Activated CD4-positive, alpha-beta T cell treated with anti-CD3 and anti-CD28 coated beads, Interleukin-2, amount 10 ng/mL, durations not matched to agents 24 days and 14 days (primary cell): ENCODE measurements around the gene C20orf204. TPM values are rescaled to one million over a fixed set of nuclear protein-coding genes. Genes with fewer than 3 reads are reported as not detected.
A peak's percentile ranks its signal among the peaks of the same experiment; 100 is the strongest.

Experiments used
- DNase-seq: peaks from one replicate; pipeline ENCODE4 v3.0.0; 2022
- H3K27ac Mint-ChIP-seq: one replicate; pipeline ENCODE4 v1.8.0; 2022; ENCODE audit warnings: mild to moderate bottlenecking, mixed read lengths
- H3K27me3 Mint-ChIP-seq: one replicate; pipeline ENCODE4 v1.8.0; 2022; ENCODE audit warnings: mixed read lengths
- H3K36me3 Mint-ChIP-seq: one replicate; pipeline ENCODE4 v1.8.0; 2022; ENCODE audit warnings: low read depth, mild to moderate bottlenecking, mixed read lengths
- H3K4me1 Mint-ChIP-seq: one replicate; pipeline ENCODE4 v1.8.0; 2021; ENCODE audit warnings: mixed read lengths
- H3K4me3 Mint-ChIP-seq: one replicate; pipeline ENCODE4 v1.8.0; 2022; ENCODE audit warnings: mild to moderate bottlenecking, moderate library complexity, mixed read lengths
- H3K9me3 Mint-ChIP-seq: one replicate; pipeline ENCODE4 v1.8.0; 2021; ENCODE audit warnings: mixed read lengths
- intact Hi-C: fragments of 100-400 bp; cut with micrococcal nuclease; formaldehyde crosslinking; loops from one replicate; pipeline ENCODE4 v1.15.1; 2023
- total RNA-seq: library from RNA; stranded (reverse); gene quantifications from 2 replicates; pipeline ENCODE4 v1.2.3, GENCODE V29; 2022

The C20orf204 gene
- total RNA-seq, 1 donor from 2014 or later, result 6.8 TPM

DNA sequence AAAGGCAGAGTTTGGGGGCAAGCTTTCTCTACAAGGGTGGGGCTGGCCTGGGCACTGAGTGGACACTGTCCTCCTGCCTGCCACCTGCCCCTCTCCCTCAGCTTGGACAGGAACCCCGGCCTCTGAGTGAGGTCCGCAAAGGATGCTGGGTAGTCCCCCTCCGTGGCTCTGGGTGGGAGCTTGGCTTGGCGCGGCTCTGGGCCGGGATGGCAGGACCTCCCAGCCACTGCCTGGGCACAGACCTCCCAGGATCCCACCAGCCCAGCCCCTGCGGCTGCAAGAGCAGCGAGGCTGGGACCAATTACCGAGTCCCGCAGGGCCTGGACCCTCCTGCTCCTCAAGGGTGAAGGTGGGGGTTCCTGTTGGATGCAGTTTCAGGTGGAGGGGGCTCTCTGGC is 16.3 kb downstream of the C20orf204 start:
- DNase-seq, result no peak
- H3K36me3 Mint-ChIP-seq, result no peaks in the 10 kb centered on the region
- H3K4me1 Mint-ChIP-seq, result peaks cover 15% of the 10 kb centered on the region
- H3K4me3 Mint-ChIP-seq, result no peak overlapping the region
- intact Hi-C loops, result no loop called here
- H3K27ac Mint-ChIP-seq, result no peak overlapping the region
- no peaks in the 10 kb centered on the region for H3K9me3 Mint-ChIP-seq
- H3K27me3 Mint-ChIP-seq, result peaks cover 15% of the 10 kb centered on the region

DNA sequence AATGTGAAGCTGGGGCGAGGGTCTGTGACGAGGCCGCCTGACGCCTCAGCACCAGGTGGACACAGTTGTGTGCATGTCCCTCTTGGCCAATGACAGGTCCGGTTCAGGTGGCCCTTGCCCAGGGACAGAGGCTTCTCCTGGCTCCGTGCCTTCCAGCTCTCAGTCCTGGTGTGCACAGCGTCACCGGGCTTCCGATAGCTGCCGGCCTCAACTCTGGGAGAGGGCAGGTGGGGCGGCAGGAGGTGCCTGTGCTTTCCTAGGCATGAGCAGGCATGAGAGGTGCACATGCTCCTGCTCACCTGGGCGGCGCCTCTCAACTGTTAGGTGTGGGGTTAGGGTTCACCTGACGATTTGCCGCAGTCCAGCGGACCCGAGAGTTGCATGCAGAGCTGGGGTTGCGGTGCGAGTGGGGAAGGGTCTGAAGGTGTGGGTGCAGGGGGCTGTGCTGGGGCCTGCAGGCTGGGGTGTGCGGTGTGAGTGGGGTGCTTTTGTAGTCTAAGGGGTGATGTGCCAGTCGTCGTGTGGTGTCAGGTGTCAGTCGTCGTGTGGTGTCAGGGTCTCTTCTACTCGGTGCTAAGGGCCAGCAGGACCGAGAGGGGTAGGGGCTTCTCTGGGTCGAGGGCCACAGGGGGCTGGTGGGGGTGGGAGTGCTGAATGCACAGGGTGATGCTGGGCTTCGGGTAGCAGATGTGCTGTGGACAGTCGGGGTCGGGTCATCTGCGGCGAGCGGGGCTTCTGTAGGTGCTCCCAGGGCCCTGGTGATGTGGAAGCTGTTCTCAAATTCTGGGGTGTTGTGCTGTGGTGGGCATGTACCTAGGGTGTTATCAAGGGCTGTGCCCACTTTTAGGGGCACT is 17.2 kb downstream of the C20orf204 start:
- peaks cover 10% of the 10 kb centered on the region for H3K27me3 Mint-ChIP-seq
- intact Hi-C loops, result no loop called here
- H3K4me1 Mint-ChIP-seq, result peaks cover 21% of the 10 kb centered on the region
- peak overlapping the region; percentile 9 for H3K27ac Mint-ChIP-seq
- H3K4me3 Mint-ChIP-seq, result no peak overlapping the region
- no peak for DNase-seq
- no peaks in the 10 kb centered on the region for H3K9me3 Mint-ChIP-seq
- no peaks in the 10 kb centered on the region for H3K36me3 Mint-ChIP-seq

DNA sequence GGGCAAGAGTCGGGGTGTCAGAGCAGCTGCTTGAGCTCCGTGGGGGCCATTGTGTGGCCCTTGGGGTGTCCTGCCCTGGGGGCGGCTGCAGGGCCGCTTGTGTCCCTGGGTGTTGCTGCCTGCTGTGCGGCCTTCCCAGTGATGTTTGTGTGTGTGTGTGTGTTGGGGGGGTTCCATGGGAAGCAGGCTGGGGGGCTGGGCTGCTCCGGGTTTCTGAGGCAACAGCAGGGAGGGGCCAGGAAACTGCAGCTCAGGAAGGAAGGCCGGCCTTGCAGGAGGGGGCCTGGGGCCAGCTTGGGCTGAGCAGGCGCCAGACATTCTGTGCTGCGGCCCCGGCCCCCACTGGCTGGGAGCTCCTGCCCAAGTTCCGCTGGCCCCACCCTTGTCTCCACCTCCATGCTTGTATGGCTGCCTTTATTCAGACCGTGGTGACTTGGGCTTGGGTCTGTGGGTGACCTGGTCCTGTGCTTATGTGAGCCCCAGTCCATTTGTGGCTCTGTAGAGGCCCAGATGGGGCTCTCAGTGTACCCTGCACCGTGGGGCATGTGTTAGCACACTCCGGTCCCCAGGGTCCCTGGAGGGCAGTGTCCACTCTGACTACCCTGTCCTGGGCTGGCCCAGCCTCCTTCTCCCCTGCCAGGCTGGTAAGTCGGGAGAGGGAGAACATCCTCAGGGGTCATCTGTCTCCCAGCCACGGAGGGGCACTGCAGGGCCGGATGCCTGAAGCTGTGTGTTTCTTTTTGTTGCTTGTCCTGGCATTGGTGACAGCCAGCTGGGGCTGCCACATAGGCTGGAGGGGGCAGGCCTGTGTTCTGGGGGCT is 18.1 kb downstream of the C20orf204 start:
- Mint-ChIP-seq H3K36me3 (no peaks in the 10 kb centered on the region), H3K27me3 (peaks cover 9% of the 10 kb centered on the region), H3K27ac (no peak overlapping the region), H3K4me1 (peaks cover 26% of the 10 kb centered on the region), H3K4me3 (no peak overlapping the region), H3K9me3 (no peaks in the 10 kb centered on the region)
- DNase-seq, result no peak
- intact Hi-C loops, result no loop called here

DNA sequence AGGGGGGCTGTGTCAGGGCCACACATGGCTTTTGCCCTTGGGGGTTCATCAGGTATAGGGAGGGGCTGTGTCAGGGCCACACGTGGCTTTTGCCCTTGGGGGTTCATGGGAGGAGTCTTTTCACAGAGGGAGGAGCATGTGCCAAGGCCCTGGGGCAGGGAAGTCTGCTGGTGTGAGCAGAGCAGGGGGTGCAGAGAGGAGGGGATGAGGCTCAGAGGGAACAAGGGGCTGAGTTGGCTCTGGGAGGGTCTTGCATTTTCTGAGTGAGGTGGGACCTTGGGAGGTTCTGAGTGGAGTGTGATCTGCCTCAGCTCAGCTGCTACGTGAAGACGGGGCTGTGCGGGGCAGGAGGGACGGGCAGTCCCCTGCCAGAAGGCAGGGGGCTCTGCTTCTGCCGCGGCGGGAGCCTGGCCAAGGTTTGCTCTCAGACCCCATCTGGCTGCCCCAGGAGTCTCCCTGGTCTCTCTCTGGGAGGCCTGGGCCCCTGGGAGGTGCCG is 19.5 kb downstream of the C20orf204 start:
- no peak overlapping the region for H3K4me3 Mint-ChIP-seq
- intact Hi-C loops, result no loop called here
- H3K27ac Mint-ChIP-seq, result peak overlapping the region; percentile 83
- no peaks in the 10 kb centered on the region for H3K36me3 Mint-ChIP-seq
- H3K9me3 Mint-ChIP-seq, result no peaks in the 10 kb centered on the region
- peaks cover 5% of the 10 kb centered on the region for H3K27me3 Mint-ChIP-seq
- H3K4me1 Mint-ChIP-seq, result peaks cover 25% of the 10 kb centered on the region
- no peak for DNase-seq

DNA sequence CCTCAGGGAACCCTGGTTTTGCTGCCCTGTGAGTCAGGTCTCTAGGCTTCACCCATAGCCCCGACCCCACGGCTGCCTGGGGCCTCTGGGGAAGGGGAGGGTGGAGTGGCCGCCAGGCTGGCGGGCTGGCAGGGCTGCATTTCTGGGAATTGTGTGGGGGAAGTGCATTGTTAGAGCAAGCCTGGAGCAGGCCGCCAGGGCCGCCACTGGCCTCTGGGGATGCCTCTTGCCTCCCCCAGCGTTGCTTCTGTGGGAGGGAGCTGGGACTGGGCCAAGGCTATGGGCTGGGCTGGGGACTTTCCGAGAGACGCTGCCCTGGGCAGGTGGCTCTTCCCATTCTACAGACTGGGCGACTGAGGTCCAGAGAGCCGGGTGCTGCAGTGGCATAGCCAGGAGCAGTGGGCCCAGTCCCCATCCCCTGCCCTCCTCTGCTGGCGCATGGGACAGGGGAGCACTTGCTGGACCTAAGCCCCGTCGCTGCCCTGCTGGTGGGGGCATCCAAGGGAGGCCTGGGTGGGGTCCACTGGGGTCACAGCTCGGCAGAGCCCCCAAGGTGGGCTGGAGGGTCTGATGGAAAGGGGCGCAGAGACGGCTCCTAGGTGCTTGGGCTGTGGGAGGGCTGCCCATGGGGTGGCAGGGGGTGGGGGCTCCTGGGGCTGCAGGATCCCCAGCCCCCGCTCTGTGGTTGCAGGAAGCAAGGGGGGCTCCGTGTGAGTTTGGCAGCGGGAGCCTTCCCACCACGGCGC is 20.1 kb downstream of the C20orf204 start:
- Mint-ChIP-seq H3K27me3 (peaks cover 4% of the 10 kb centered on the region), H3K9me3 (no peaks in the 10 kb centered on the region), H3K4me1 (peaks cover 25% of the 10 kb centered on the region), H3K4me3 (no peak overlapping the region), H3K36me3 (no peaks in the 10 kb centered on the region), H3K27ac (no peak overlapping the region)
- intact Hi-C loops, result loop anchor here (2.0 kb wide), 1 partner anchor 17 kb away; no protein-coding TSS in a partner anchor
- DNase-seq, result no peak

DNA sequence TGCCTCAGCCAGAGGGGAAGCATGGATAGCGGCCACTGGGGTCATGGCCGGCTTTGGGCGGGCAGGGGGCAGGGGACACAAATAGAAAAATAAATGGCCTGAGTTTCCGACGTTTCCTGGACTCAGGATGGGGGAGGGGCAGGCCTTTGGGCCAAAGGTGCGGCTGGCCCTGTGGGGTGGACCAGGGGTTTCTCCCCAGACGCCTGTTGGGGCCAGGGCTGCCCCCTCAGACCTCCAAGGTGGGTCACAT is 20.6 kb downstream of the C20orf204 start:
- intact Hi-C loops, result loop anchor here (2.0 kb wide), 1 partner anchor 18 kb away; no protein-coding TSS in a partner anchor
- H3K27me3 Mint-ChIP-seq, result peaks cover 4% of the 10 kb centered on the region
- H3K4me3 Mint-ChIP-seq, result no peak overlapping the region
- DNase-seq, result no peak
- peaks cover 25% of the 10 kb centered on the region for H3K4me1 Mint-ChIP-seq
- no peaks in the 10 kb centered on the region for H3K36me3 Mint-ChIP-seq
- H3K9me3 Mint-ChIP-seq, result no peaks in the 10 kb centered on the region
- no peak overlapping the region for H3K27ac Mint-ChIP-seq

DNA sequence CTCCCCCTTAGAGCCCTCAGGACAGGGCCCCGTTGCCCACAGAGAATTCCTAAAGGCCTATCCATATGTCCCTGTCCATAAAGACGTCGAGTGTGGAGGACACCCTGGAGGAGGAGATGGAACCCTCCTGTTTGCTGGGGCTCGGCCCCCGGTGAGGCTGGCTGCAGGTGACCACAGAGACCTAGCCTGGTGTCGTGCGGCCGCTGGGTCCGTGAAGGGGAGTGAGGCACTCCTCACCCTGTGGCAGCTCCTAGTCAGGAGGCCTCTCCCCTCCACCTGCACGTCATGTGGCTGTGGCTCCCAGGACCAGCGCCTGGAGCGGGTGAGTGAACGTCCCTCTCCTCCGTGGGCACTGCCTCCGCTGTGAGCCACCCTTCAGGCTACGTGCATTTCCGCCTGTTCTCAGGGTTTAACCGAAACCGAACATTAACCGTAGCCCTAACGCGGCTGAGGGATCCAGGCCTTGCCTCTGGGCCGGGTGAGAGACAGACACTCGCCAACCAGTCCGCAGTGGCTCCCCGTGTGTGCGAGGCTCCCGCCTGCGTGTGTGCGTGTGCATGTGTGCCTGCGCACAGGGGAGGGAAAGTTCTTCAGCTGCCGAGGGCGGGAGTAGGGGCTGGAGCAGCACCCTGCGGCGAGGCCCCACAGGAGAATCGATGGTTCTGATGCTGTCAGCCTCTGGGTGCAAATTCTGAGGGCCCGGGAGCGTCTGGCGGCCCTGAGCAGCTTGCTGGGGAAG is 21.1 kb downstream of the C20orf204 start:
- Mint-ChIP-seq H3K4me1 (peaks cover 28% of the 10 kb centered on the region), H3K27ac (peak overlapping the region; percentile 87), H3K4me3 (peak overlapping the region; percentile 80), H3K36me3 (no peaks in the 10 kb centered on the region), H3K27me3 (no peaks in the 10 kb centered on the region), H3K9me3 (no peaks in the 10 kb centered on the region)
- DNase-seq, result peak; percentile 82
- intact Hi-C loops, result loop anchor here (2.0 kb wide), 1 partner anchor 18 kb away; no protein-coding TSS in a partner anchor

DNA sequence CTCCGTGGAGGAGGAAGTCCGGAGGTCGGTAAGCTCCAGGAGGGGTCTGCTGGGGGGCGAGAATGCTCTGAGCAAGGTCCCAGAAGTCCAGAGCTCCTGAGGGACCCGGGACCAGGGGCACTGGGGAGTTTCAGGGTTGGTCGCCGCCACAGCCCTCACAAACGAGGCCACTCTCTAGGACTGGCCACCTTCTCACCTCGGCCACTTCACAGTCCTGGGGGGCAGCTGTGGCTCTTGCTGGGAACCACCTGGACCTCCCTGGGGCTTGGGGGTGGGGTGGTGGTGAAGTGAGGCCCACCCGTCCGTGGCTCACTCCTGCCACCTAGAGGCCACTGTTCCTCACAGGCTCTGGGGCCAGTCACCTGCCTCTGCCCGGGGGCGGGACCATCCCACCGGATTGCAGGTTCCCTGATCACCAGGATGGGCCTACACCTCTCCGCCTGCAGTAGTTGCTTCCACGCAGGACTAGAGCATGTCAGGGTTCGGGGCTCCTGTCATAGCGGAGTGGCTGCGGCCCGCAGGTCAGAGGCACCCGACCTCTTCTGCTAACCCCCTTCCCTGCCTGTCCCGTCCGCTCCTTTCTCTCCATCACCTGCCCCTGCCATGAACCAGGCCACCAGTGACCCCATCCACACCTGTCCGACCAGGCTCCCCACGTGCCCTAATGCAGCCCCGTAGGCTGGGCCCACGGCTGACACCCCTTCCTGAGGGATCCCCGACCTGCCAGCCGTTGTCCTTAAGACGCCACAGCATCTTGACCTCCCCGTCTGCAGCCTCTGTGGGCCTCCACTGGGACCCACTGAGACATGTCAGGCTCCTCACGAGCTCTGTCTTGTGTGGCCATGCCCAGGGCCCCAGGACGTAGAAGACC is 21.9 kb downstream of the C20orf204 start:
- Mint-ChIP-seq H3K36me3 (no peaks in the 10 kb centered on the region), H3K9me3 (no peaks in the 10 kb centered on the region), H3K4me1 (peaks cover 32% of the 10 kb centered on the region), H3K27me3 (no peaks in the 10 kb centered on the region), H3K27ac (peak overlapping the region; percentile 87), H3K4me3 (peak overlapping the region; percentile 80)
- peak; percentile 95 for DNase-seq
- intact Hi-C loops, result loop anchor here (2.0 kb wide), 1 partner anchor 19 kb away; no protein-coding TSS in a partner anchor

DNA sequence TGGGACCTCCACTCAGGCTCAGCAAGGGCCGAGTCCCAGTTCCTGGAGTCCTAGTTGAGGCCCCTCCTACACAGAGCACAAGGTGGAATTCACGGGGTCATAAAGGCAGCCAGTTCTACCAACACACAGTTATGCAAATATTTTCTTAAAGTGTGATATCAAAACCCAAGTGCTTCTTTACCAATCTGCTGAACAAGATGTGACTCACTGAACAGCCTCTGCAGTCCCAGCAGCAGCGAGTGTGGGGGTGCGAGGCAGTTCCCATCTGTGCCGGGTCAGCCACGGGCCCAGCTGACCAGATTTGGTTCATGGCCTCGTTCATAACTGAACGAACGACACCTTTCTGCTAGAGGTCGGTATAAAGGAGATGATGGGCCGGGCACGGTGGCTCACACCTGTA is 22.6 kb downstream of the C20orf204 start:
- Mint-ChIP-seq H3K9me3 (no peaks in the 10 kb centered on the region), H3K27me3 (no peaks in the 10 kb centered on the region), H3K4me3 (peak overlapping the region; percentile 80), H3K36me3 (no peaks in the 10 kb centered on the region), H3K27ac (peak overlapping the region; percentile 69), H3K4me1 (peaks cover 31% of the 10 kb centered on the region)
- intact Hi-C loops, result no loop called here
- DNase-seq, result no peak

DNA sequence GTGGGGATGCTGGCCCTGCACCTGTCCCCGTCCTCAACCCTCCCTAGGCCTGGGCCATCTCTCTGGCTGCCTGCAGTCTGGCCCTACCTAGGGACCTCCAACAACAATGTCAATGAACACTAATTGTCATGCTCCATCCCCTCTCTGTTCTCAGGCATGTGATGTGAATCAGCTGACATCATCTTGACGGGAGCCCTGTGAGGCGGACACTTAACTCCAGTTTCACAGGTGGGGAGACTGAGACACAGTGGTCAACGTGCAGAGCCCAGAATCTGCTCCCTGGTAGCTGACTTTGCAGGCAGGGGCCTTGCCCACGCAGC is 26.3 kb downstream of the C20orf204 start:
- intact Hi-C loops, result loop anchor here (2.0 to 10.0 kb wide), 5 partner anchors 21 to 525 kb away; partner anchors contain the start of genes ABHD16B, ARFRP1, GMEB2 and PTK6
- no peaks in the 10 kb centered on the region for H3K9me3 Mint-ChIP-seq
- H3K36me3 Mint-ChIP-seq, result peaks cover 5% of the 10 kb centered on the region
- DNase-seq, result no peak
- H3K27me3 Mint-ChIP-seq, result no peaks in the 10 kb centered on the region
- peak overlapping the region; percentile 95 for H3K4me3 Mint-ChIP-seq
- peaks cover 52% of the 10 kb centered on the region for H3K4me1 Mint-ChIP-seq
- H3K27ac Mint-ChIP-seq, result no peak overlapping the region

DNA sequence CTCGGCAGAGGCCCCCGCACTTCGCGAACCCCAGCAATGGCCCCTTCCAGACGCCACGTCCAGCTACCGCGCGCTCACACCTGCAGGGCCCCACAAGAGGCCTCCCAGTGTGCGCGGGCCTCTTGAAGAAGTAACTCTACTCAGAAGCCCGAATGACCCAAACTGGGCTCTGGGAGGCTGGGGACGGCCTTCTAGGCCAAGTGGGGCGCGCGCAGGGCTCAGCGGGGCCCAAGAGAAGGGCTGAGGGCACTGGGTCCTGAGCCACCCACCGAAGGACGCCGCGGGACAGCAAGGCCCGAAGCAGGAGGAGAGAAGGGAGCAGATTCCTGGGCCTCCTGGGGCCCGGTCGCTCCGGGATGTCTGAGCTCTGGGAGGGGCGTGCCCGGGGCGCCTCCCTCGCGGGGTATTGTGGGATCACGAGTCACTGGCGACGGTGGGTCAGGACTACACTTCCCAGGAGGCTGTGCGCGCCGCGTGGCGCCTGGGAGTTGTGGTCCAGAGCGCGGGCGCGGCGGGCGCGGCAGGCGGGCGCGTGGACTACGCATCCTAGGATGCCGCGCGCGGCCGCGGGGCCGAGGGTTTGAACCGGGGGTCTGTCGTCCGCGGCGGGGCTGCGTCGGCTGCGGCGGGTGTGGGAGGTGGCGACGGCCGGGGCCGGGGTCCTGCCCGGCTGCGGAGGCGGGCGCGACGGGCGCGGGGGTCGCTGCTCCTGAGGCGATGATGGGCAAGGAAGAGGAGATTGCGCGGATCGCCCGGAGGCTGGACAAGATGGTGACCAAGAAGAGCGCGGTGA is 26.8 kb downstream of the C20orf204 start, which contains the start of gene TCEA2:
Gene TCEA2 (plus strand): TSS at position 603 of the 793 bp plus-strand sequence. CDS start 115 bp downstream, at position 718.
- Mint-ChIP-seq H3K27me3 (no peaks in the 10 kb centered on the region), H3K4me3 (peak within 1 kb of the TSS; percentile 95), H3K9me3 (no peaks in the 10 kb centered on the region), H3K4me1 (peaks cover 54% of the 10 kb centered on the region), H3K36me3 (peaks cover 5% of the 10 kb centered on the region), H3K27ac (peak within 1 kb of the TSS; percentile 91)
- intact Hi-C loops, result loop anchor here (1.0 to 10.0 kb wide), 7 partner anchors 20 to 525 kb away; partner anchors contain the start of genes ABHD16B, ARFRP1, GMEB2 and PTK6
- DNase-seq, result peak; percentile 99
